GM19043 (cell line): ENCODE measurements around the gene KNCN.

Experiments
- ATAC-seq: cut with Tn5 transposase; IDR thresholded peaks from one replicate; pipeline ENCODE4 v1.9.1; 2021; ENCODE audit warnings: low read depth; ENCODE audit not compliant: unreplicated experiment

Gene KNCN

GRCh38 chr1:46510341-46510997, 41.0 kb downstream of the KNCN start:
- ATAC-seq, result no peak

GRCh38 chr1:46508757-46509156, 42.7 kb downstream of the KNCN start:
- no peak for ATAC-seq

- ATAC-seq, result no peak
Measured at GRCh38 chr1:46506470-46507219, 44.8 kb downstream of the KNCN start.

GRCh38 chr1:46503421-46503820, 48.0 kb downstream of the KNCN start:
- ATAC-seq, result no peak

GRCh38 chr1:46501528-46501927, 49.9 kb downstream of the KNCN start:
- no peak for ATAC-seq

DNA sequence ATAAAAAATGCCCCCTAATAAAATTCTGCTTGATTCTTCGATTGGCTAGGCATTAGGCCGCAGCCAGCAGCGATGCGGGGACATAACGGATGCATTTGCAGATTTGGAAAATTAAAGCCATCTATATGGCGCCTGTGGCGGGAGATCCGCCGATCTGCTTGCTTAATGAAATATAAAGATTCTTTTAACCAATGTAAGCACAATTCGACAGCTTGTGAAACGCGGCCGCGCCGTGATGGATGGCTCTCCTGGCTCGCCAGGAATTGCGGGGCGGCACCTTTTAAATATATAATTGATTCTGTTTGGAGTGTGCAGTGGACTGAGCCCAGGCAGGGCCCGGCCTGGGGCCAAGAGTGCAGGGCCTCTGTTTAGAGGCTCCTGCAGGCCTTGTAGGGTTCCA, 53.8 kb downstream of the KNCN start:
- ATAC-seq, result no peak

DNA sequence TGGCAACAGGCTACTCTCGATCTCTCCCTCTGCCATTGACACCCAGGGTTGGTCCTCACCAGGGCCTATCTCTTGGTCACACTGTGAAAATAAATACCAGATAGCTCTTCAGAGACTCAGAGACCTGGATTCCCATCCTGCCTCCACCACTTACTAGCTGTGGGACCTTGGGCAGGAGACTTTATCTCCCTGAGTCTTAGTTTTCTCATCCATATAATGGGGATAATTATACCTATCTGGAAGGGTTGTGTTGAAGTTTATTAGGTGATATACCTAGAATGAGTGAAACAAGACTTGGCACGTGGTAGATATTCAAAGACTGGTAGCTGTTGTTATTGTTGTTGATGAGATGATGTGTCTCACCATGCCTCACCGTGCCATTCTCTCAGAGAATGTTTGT, 54.4 kb downstream of the KNCN start:
- ATAC-seq, result no peak

DNA sequence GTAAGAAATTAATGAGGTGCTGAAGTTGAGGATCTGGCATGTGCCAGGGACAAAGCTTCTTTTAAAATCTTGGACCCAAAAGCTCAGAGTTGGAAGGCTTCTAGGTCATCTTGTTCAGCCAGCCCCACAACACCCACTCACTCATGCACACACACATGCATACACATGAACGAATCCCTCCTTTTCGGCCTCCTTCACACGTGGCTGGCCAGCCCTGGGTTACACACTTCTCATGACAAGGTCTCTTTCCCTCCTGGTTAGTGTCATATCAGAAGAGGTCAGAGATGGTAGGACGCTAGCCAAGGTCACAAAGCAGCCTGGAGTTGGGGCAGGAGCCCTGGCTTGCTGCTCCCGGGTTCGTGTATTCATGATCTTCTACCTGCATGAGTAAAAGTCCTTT, 54.9 kb downstream of the KNCN start:
- no peak for ATAC-seq

- ATAC-seq, result no peak
Measured at GRCh38 chr1:46495778-46496177, 55.7 kb downstream of the KNCN start.
